H4 (cell line): Measurements from ENCODE around the gene ATF6B. TPM values are rescaled to one million over a fixed set of nuclear protein-coding genes. Genes with fewer than 3 reads are reported as not detected.

ENCODE experiments used
- DNase-seq: peaks from one replicate; pipeline ENCODE4 v3.0.0-alpha.2; 2015; ENCODE audit warnings: low spot score
- total RNA-seq: library from RNA; depleted of rRNA; stranded (reverse); fragments of >200 nt; shearing (Covaris generic); gene quantifications from 2 replicates; pipeline ENCODE4 v1.2.3, GENCODE V29; 2014

Gene ATF6B
- total RNA-seq, 1 experiment from 2014 or later = 17.1 TPM

GRCh38 chr6:32131439-32131948 is 3.4 kb upstream of the ATF6B start:
- no peak for DNase-seq

GRCh38 chr6:32129297-32130088 is 1.4 kb upstream of the ATF6B start:
- DNase-seq = no peak

- no peak for DNase-seq
These were observed 778 bp upstream of the ATF6B start for GRCh38 chr6:32128751-32129296.

GRCh38 chr6:32127409-32127716 is 683 bp downstream of the ATF6B start:
- DNase-seq = no peak

GRCh38 chr6:32126880-32127279 is 1.2 kb downstream of the ATF6B start:
- DNase-seq = no peak

- DNase-seq = no peak
These were observed 4.4 kb downstream of the ATF6B start for GRCh38 chr6:32123681-32124080.

- DNase-seq = no peak
These were observed 7.4 kb downstream of the ATF6B start for GRCh38 chr6:32120573-32121059.

GRCh38 chr6:32118782-32119628 is 9.0 kb downstream of the ATF6B start:
- DNase-seq = peak; percentile 70

GRCh38 chr6:32117461-32117860 is 10.6 kb downstream of the ATF6B start:
- no peak for DNase-seq

- no peak for DNase-seq
These were observed 11.4 kb downstream of the ATF6B start for GRCh38 chr6:32116674-32117073.

- no peak for DNase-seq
These were observed 12.4 kb downstream of the ATF6B start for GRCh38 chr6:32115623-32116022.

GRCh38 chr6:32114796-32115195 is 13.2 kb downstream of the ATF6B start:
- no peak for DNase-seq

- peak; percentile 39 for DNase-seq
These were observed 14.4 kb downstream of the ATF6B start for GRCh38 chr6:32113386-32114352.

- DNase-seq = no peak
These were observed 15.5 kb downstream of the ATF6B start for GRCh38 chr6:32112431-32112980.

GRCh38 chr6:32111424-32112066 is 16.5 kb downstream of the ATF6B start:
- DNase-seq = no peak

- DNase-seq = no peak
These were observed 17.4 kb downstream of the ATF6B start for GRCh38 chr6:32110632-32111031.

- no peak for DNase-seq
These were observed 18.3 kb downstream of the ATF6B start for GRCh38 chr6:32109765-32110160.

- DNase-seq = no peak
These were observed 18.8 kb downstream of the ATF6B start, which contains the start of gene TNXB for GRCh38 chr6:32109114-32109764. Gene TNXB (minus strand): TSS chr6:32109338. CDS start chr6:32098198, 11,140 bp downstream.

GRCh38 chr6:32108727-32109113 is 19.3 kb downstream of the ATF6B start:
- DNase-seq = no peak
